Measurements from ENCODE around the gene C19orf25. TPM values are rescaled to one million over a fixed set of nuclear protein-coding genes. Genes with fewer than 3 reads are reported as not detected.

C19orf25 gene
- total RNA-seq, 1 donor from 2014 or later = 11.5 TPM

DNA sequence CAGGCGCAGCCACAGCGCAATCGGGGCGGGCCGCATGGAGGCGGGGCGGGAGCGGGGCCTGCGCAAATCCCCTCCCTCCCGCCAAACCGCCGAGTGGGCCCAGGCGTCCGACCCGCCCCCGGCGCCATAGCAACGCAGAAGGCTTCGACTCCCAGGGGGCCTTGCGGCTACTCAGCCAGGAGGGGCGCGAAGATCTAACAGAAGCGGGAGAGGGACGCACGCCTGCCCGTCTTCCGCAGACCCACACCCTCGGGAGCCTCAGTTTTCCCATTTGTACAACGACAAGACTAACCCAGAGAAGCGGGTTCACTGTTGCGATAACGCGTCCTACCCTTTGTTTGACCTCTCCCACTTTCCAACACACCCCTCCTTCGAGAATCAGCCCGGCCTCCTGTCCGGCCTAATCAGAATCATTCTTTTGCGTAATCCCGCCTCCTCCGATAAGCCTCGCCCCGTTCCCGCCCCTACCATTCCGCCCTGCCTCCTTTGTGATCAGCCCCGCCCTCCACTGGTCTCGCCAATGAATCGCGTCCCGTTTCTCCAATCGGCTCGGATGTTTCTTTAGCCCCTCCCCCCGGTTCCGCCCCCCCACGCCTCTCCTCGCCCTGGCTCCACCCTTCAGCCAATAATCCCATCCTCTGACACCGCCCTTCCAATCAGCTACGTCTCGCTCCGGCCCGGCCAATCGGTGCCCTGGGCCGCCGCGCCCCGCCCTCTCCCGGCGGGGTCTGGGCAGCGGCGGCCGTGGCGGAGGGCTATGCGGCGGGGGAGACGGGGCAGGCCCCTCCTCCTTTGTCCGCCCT lies 11.5 kb upstream of the C19orf25 start, which contains the start of gene PCSK4:
Gene PCSK4, minus strand, starts transcription at position 40 of the 803 bp plus-strand sequence. Its CDS starts 4 bp downstream, at position 36.
- H3K9ac ChIP-seq (ENCODE audit: low read depth in 1 of 3, low read length in 3 of 3) = peak within 1 kb of the TSS; percentile 43 to 78 (median 74)
- H3K36me3 ChIP-seq (ENCODE audit: control insufficient read depth in 3 of 3, insufficient read depth in 3 of 3, low read length in 3 of 3) = no peaks in the 10 kb centered on the region
- peaks cover 0 to 17% (median 13%) of the 10 kb centered on the region in 3 donors for H3K4me1 ChIP-seq (ENCODE audit: control insufficient read depth in 3 of 3, insufficient read depth in 3 of 3, low read length in 3 of 3)
- no peaks in the 10 kb centered on the region for H3K9me3 ChIP-seq (ENCODE audit: control insufficient read depth in 3 of 3, low read length in 3 of 3)
- H3K27ac ChIP-seq (ENCODE audit: low read depth, low read length) = peak within 1 kb of the TSS; percentile 54
- H3K4me3 ChIP-seq (ENCODE audit: low read length in 3 of 3) = peak within 1 kb of the TSS; percentile 76 to 85 (median 80)
- peaks cover 7 to 12% (median 7%) of the 10 kb centered on the region in 3 donors for H3K27me3 ChIP-seq (ENCODE audit: control insufficient read depth in 3 of 3, insufficient read depth in 3 of 3, low read length in 3 of 3)

DNA sequence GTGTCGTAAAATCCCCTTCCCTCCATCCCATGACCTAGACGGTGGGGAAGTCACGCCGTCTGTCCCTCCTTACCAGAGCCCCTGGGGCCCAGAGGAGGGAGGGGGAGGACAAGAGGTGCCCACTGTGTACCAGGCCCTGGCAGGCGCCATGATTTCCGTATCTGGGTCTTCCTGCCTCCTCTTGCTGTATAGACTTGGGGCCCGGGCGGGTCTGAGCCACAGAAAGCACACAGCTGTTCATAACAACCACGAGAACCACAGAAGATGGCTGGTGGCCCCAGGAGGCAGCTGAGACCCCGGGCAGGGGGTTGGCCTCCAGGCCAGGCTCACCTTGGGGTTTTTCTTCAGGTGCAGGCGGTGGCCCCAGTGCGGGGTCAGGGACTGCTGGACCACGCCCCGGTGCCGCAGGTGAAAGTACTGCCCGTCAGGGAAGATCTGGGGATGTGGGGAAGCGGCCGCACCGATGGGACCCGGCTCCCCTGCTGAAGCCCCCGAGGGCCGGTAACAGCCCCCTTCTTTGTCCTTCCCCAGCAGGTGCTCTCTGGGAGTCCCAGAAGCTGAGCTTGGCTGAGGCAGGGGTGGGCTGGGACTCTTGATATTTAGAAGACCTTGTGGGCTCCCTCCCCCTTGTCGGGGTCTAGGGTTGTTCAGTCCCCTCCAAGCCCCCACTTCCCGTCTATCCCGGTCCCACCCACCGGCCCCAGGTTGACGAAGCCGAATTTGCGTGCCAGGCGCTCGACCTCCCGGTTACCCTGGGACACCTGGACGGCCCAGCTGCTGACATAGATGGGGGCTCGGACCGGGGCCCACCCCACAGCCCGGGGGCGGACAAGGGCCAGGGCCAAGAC lies 10.7 kb upstream of the C19orf25 start:
- peak overlapping the region; percentile 54 for H3K27ac ChIP-seq (ENCODE audit: low read depth, low read length)
- H3K9ac ChIP-seq (ENCODE audit: low read depth in 1 of 3, low read length in 3 of 3) = peak overlapping the region in 2 of 3 donors; percentile 74 to 76
- peaks cover 0 to 17% (median 13%) of the 10 kb centered on the region in 3 donors for H3K4me1 ChIP-seq (ENCODE audit: control insufficient read depth in 3 of 3, insufficient read depth in 3 of 3, low read length in 3 of 3)
- H3K4me3 ChIP-seq (ENCODE audit: low read length in 3 of 3) = peak overlapping the region; percentile 76 to 85 (median 80)
- peaks cover 4 to 12% (median 7%) of the 10 kb centered on the region in 3 donors for H3K27me3 ChIP-seq (ENCODE audit: control insufficient read depth in 3 of 3, insufficient read depth in 3 of 3, low read length in 3 of 3)
- H3K9me3 ChIP-seq (ENCODE audit: control insufficient read depth in 3 of 3, low read length in 3 of 3) = no peaks in the 10 kb centered on the region
- no peaks in the 10 kb centered on the region for H3K36me3 ChIP-seq (ENCODE audit: control insufficient read depth in 3 of 3, insufficient read depth in 3 of 3, low read length in 3 of 3)

DNA sequence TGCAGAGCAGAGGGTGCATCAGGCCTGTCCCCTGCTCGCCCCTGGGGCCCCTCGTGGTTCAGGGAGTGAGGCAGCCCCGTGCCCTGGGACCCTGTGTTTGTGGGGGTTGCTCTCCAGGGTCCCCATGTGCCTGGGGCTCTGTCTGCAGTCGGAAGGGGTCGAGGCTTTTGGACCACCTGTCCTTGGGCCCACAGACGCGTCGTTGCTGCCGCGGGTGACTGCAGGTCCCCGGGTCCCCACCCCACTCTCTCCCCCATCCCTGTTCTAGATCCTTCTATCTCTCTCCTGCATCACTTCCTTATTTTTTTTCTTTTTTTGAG lies 9.2 kb upstream of the C19orf25 start:
- Histone ChIP-seq H3K27ac (ENCODE audit: low read depth, low read length) (no peak overlapping the region), H3K9ac (ENCODE audit: low read depth in 1 of 3, low read length in 3 of 3) (no peak overlapping the region), H3K9me3 (ENCODE audit: control insufficient read depth in 3 of 3, low read length in 3 of 3) (no peaks in the 10 kb centered on the region), H3K27me3 (ENCODE audit: control insufficient read depth in 3 of 3, insufficient read depth in 3 of 3, low read length in 3 of 3) (peaks cover 4 to 12% (median 7%) of the 10 kb centered on the region in 3 donors), H3K36me3 (ENCODE audit: control insufficient read depth in 3 of 3, insufficient read depth in 3 of 3, low read length in 3 of 3) (no peaks in the 10 kb centered on the region), H3K4me1 (ENCODE audit: control insufficient read depth in 3 of 3, insufficient read depth in 3 of 3, low read length in 3 of 3) (peaks cover 0 to 17% (median 13%) of the 10 kb centered on the region in 3 donors), H3K4me3 (ENCODE audit: low read length in 3 of 3) (no peak overlapping the region)

DNA sequence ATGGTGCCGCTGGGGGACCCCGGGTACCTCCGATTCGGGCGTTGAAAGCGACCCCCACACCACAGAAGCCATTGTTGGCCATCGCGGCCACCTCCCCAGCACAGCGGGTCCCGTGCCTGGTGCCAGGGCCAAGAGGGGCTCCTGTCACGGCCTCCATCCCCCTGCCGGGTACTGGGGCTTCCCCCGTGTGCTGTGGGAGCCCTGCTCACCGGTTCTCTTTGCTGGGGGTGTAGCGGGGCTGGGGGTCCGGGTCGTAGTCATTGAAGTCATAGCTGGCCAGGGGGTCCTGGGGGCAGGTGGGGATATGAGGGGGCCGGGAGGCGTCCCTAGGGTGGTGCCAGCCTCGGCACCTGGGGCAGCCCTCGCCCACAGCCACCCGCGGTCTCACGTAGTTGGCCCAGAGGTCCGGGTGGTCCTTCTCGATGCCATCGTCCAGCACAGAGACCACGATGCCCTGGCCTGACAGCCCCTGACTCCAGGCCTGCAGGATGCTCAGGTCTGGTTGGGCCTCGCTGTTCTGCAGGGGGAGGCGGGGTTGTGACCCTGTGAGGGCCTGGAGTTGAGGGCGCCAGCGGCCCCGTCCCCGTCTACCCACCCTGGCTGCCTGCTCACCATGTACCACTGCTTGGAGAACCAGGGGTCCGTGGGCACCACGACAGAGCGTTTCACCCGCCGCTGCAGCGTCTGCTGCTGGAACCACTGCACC lies 8.7 kb upstream of the C19orf25 start:
- Histone ChIP-seq H3K9ac (ENCODE audit: low read depth in 1 of 3, low read length in 3 of 3) (no peak overlapping the region), H3K4me3 (ENCODE audit: low read length in 3 of 3) (no peak overlapping the region)

DNA sequence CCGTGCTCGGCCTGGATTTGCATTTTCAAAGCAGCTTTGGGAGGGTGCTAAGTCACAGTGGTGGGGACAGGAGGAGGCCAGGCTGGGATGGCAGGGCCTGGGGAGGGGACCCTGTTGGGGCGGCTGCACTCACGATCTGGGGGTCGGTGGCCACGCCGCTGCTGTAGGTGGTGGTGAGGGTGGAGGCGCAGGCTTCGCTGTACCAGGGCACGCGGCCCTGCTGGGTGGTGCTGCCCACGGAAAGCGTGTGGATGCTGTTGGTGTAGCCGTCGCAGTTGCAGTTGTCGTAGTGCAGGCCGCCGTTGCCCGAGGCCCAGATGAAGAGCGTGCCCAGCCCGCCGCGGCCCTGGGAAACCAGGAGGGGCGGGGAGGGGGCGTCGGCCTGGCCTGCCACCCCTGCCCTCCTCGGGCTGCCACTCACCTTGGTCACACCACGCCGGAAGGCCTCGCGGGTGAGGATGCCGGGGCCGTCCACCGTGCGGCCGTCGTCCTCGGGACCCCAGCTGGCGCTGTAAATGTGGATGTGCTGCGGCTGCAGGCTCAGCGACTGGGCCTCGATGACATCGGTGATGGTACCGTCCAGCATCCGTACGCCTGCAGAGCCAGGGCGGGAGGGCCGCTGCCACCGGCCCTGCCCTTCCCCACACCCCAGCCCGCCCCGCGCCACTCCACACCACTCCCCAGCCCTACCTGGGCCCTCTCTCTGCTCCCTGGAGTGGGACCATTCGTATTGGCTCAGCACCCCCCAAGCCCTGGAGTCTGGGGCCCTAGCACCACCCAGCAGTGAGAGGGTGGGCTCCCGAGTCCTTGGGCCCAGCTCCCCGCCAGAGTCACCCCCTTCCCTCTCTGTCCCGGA lies 7.9 kb upstream of the C19orf25 start:
- Histone ChIP-seq H3K36me3 (ENCODE audit: control insufficient read depth in 3 of 3, insufficient read depth in 3 of 3, low read length in 3 of 3) (no peaks in the 10 kb centered on the region), H3K9ac (ENCODE audit: low read depth in 1 of 3, low read length in 3 of 3) (no peak overlapping the region), H3K4me3 (ENCODE audit: low read length in 3 of 3) (no peak overlapping the region), H3K27me3 (ENCODE audit: control insufficient read depth in 3 of 3, insufficient read depth in 3 of 3, low read length in 3 of 3) (peaks cover 0 to 6% (median 5%) of the 10 kb centered on the region in 3 donors), H3K27ac (ENCODE audit: low read depth, low read length) (no peak overlapping the region), H3K9me3 (ENCODE audit: control insufficient read depth in 3 of 3, low read length in 3 of 3) (no peaks in the 10 kb centered on the region), H3K4me1 (ENCODE audit: control insufficient read depth in 3 of 3, insufficient read depth in 3 of 3, low read length in 3 of 3) (peaks cover 0 to 17% (median 13%) of the 10 kb centered on the region in 3 donors)

More for the DNA sequence above, 8.7 kb upstream of the C19orf25 start:
- Histone ChIP-seq H3K27me3 (ENCODE audit: control insufficient read depth in 3 of 3, insufficient read depth in 3 of 3, low read length in 3 of 3) (peaks cover 2 to 9% (median 7%) of the 10 kb centered on the region in 3 donors), H3K36me3 (ENCODE audit: control insufficient read depth in 3 of 3, insufficient read depth in 3 of 3, low read length in 3 of 3) (no peaks in the 10 kb centered on the region), H3K4me1 (ENCODE audit: control insufficient read depth in 3 of 3, insufficient read depth in 3 of 3, low read length in 3 of 3) (peaks cover 0 to 17% (median 13%) of the 10 kb centered on the region in 3 donors), H3K9me3 (ENCODE audit: control insufficient read depth in 3 of 3, low read length in 3 of 3) (no peaks in the 10 kb centered on the region), H3K27ac (ENCODE audit: low read depth, low read length) (no peak overlapping the region)

GRCh38 chr19:1483979-1484428 lies 5.0 kb upstream of the C19orf25 start:
- Histone ChIP-seq H3K9ac (ENCODE audit: low read depth in 1 of 3, low read length in 3 of 3) (no peak overlapping the region), H3K27me3 (ENCODE audit: control insufficient read depth in 3 of 3, insufficient read depth in 3 of 3, low read length in 3 of 3) (no peaks in the 10 kb centered on the region), H3K4me1 (ENCODE audit: control insufficient read depth in 3 of 3, insufficient read depth in 3 of 3, low read length in 3 of 3) (peaks cover 4 to 6% (median 6%) of the 10 kb centered on the region in 3 donors), H3K4me3 (ENCODE audit: low read length in 3 of 3) (no peak overlapping the region), H3K9me3 (ENCODE audit: control insufficient read depth in 3 of 3, low read length in 3 of 3) (no peaks in the 10 kb centered on the region), H3K27ac (ENCODE audit: low read depth, low read length) (no peak overlapping the region), H3K36me3 (ENCODE audit: control insufficient read depth in 3 of 3, insufficient read depth in 3 of 3, low read length in 3 of 3) (no peaks in the 10 kb centered on the region)

- H3K4me1 ChIP-seq (ENCODE audit: control insufficient read depth in 3 of 3, insufficient read depth in 3 of 3, low read length in 3 of 3) = peaks cover 6 to 11% (median 8%) of the 10 kb centered on the region in 3 donors
- H3K27ac ChIP-seq (ENCODE audit: low read depth, low read length) = no peak overlapping the region
- H3K27me3 ChIP-seq (ENCODE audit: control insufficient read depth in 3 of 3, insufficient read depth in 3 of 3, low read length in 3 of 3) = no peaks in the 10 kb centered on the region
- no peaks in the 10 kb centered on the region for H3K9me3 ChIP-seq (ENCODE audit: control insufficient read depth in 3 of 3, low read length in 3 of 3)
- H3K36me3 ChIP-seq (ENCODE audit: control insufficient read depth in 3 of 3, insufficient read depth in 3 of 3, low read length in 3 of 3) = no peaks in the 10 kb centered on the region
- no peak overlapping the region for H3K4me3 ChIP-seq (ENCODE audit: low read length in 3 of 3)
- H3K9ac ChIP-seq (ENCODE audit: low read depth in 1 of 3, low read length in 3 of 3) = no peak overlapping the region
Measured at GRCh38 chr19:1483131-1483978, 4.3 kb upstream of the C19orf25 start.

GRCh38 chr19:1482361-1483130 lies 3.5 kb upstream of the C19orf25 start:
- Histone ChIP-seq H3K9me3 (ENCODE audit: control insufficient read depth in 3 of 3, low read length in 3 of 3) (no peaks in the 10 kb centered on the region), H3K4me3 (ENCODE audit: low read length in 3 of 3) (no peak overlapping the region), H3K4me1 (ENCODE audit: control insufficient read depth in 3 of 3, insufficient read depth in 3 of 3, low read length in 3 of 3) (peaks cover 9 to 13% (median 10%) of the 10 kb centered on the region in 3 donors), H3K9ac (ENCODE audit: low read depth in 1 of 3, low read length in 3 of 3) (no peak overlapping the region), H3K27ac (ENCODE audit: low read depth, low read length) (no peak overlapping the region), H3K36me3 (ENCODE audit: control insufficient read depth in 3 of 3, insufficient read depth in 3 of 3, low read length in 3 of 3) (no peaks in the 10 kb centered on the region), H3K27me3 (ENCODE audit: control insufficient read depth in 3 of 3, insufficient read depth in 3 of 3, low read length in 3 of 3) (no peaks in the 10 kb centered on the region)
